Skeletal muscle tissue (tissue), 4 donors: ENCODE data around the gene HEATR1. TPM values are rescaled to one million over a fixed set of nuclear protein-coding genes. Genes with fewer than 3 reads are reported as not detected.

Experiments used
- H3K27ac ChIP-seq: one replicate; pipeline ENCODE4 v1.7.0; 2013; ENCODE audit warnings: mild to moderate bottlenecking, low read depth, low read length, inconsistent platforms
- H3K27me3 ChIP-seq, 3 donors: one replicate each; pipeline ENCODE4 v1.7.0; 2013; ENCODE audit warnings: low read length in 3 of 3; ENCODE audit not compliant: control insufficient read depth in 3 of 3, insufficient read depth in 3 of 3
- H3K36me3 ChIP-seq, 3 donors: one replicate each; pipeline ENCODE4 v1.7.0; 2013; ENCODE audit warnings: low read length in 3 of 3; ENCODE audit not compliant: control insufficient read depth in 3 of 3, insufficient read depth in 3 of 3
- H3K4me1 ChIP-seq, 3 donors: one replicate each; pipeline ENCODE4 v1.7.0; 2013; ENCODE audit warnings: low read length in 3 of 3, mild to moderate bottlenecking in 3 of 3; ENCODE audit not compliant: control insufficient read depth in 3 of 3, insufficient read depth in 3 of 3
- H3K4me3 ChIP-seq, 3 donors: one replicate each; pipeline ENCODE4 v1.7.0; 2013; ENCODE audit warnings: low read length in 3 of 3
- H3K9ac ChIP-seq, 3 donors: one replicate each; pipeline ENCODE4 v1.7.0; 2013; ENCODE audit warnings: low read length in 3 of 3, mild to moderate bottlenecking in 3 of 3, moderate library complexity in 2 of 3, low read depth in 1 of 3
- H3K9me3 ChIP-seq, 3 donors: one replicate each; pipeline ENCODE4 v1.7.0; 2013; ENCODE audit warnings: low read length in 3 of 3; ENCODE audit not compliant: control insufficient read depth in 3 of 3
- total RNA-seq: library from RNA; depleted of rRNA; stranded (reverse); fragments of >200 nt; gene quantifications from one replicate; pipeline ENCODE4 v1.2.3, GENCODE V29; 2014
- donor health status: Osteomylitis.

Gene HEATR1
- total RNA-seq, 1 donor from 2014 or later: 34.4 TPM

DNA sequence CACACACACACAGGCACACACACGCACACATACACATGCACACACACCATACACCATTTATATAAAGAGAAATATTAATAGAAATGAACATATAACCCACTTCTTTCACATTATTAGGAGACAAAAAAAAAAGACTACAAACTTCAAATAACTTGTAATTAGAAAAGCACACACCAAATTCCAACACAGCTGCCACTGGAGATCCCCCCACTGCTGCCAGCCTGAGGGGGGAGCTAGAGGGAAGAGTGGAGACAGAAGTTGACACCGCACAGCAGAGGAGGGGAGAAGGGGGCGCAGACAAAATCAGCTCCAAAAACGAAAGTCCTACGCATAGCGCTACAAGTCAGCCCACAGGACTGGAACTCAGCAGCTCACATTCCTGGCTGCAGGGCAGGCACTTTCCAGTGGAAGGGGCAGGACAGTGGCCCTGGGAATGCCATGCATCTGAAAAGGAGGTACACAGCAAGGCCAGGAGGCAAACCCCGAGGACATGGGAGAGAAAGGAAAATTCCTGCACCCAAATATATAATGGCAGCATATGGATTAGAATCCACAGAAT, 44.0 kb downstream of the HEATR1 start:
- Histone ChIP-seq H3K9ac (no peak overlapping the region), H3K36me3 (peaks cover 40 to 87% (median 62%) of the 10 kb centered on the region in 3 donors)

DNA sequence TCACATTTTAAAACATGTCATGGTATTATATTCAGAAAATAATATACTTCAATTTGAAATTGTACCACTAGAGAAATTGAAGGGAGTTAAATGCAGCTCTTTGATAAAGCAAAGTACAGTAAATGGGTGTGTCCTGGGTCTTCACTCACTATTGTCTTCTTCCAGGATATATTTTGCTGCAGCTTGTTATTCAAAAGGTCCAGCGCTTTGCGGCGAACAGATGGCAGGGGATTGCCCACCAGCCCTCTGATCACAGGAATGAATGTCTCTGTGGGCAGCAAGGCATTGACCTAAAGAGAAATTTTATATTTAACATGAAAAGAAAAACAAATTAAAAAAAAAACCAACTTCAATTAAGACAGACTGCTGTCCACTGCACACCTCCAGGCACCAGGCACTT, 45.5 kb downstream of the HEATR1 start:
- H3K9me3 ChIP-seq: no peaks in the 10 kb centered on the region
- H3K27me3 ChIP-seq: no peaks in the 10 kb centered on the region
- H3K27ac ChIP-seq: no peak overlapping the region
- no peak overlapping the region for H3K9ac ChIP-seq
- no peaks in the 10 kb centered on the region for H3K4me1 ChIP-seq
- H3K4me3 ChIP-seq: no peak overlapping the region
- H3K36me3 ChIP-seq: peaks cover 34 to 84% (median 60%) of the 10 kb centered on the region in 3 donors

More for the DNA sequence above, 44.0 kb downstream of the HEATR1 start:
- Histone ChIP-seq H3K27ac (no peak overlapping the region), H3K27me3 (no peaks in the 10 kb centered on the region), H3K4me3 (no peak overlapping the region), H3K9me3 (no peaks in the 10 kb centered on the region), H3K4me1 (no peaks in the 10 kb centered on the region)

DNA sequence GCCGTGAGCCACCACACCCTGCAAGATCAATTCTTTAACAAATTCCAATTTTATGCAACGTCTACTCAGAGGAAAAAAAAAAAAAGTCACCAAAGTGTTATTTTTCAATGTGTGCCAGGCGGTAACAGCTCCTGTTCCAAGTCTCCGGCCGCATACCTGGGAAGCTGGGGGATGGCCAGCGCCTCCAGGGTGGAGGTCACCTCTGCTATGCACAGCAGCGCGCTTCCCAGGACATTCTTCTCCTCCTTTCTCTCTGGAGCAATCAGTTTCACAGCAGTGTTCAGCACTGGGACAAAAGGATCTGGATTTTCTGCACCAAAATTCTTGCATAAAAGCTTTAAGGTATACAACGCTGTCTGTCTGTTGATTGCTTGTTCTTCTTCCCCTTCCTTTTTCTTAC, 46.2 kb downstream of the HEATR1 start:
- Histone ChIP-seq H3K4me3 (no peak overlapping the region), H3K9me3 (no peaks in the 10 kb centered on the region), H3K4me1 (no peaks in the 10 kb centered on the region), H3K9ac (no peak overlapping the region), H3K27ac (no peak overlapping the region), H3K36me3 (peaks cover 38 to 83% (median 64%) of the 10 kb centered on the region in 3 donors), H3K27me3 (no peaks in the 10 kb centered on the region)

DNA sequence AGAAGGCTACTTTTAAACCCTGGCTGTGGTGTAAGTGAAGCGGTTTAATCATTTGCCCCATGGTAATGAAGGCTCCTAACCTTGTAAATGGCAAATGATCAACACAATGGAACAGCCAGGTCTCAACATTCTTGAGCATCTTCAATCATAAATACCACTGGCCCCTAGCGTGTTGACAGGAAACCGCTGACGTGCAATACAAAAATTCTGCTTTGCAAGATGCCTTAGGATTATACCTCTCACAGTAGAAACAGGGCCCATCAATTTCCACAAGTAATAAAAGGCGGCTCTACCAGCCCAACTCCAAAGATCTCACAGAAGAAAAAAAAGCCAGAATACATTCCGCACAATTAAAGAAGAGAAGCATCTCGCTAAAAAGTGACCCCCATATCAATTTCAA, 47.7 kb downstream of the HEATR1 start:
- no peak overlapping the region for H3K9ac ChIP-seq
- no peak overlapping the region for H3K4me3 ChIP-seq
- H3K9me3 ChIP-seq: no peaks in the 10 kb centered on the region
- H3K4me1 ChIP-seq: no peaks in the 10 kb centered on the region
- peaks cover 48 to 82% (median 72%) of the 10 kb centered on the region in 3 donors for H3K36me3 ChIP-seq
- no peaks in the 10 kb centered on the region for H3K27me3 ChIP-seq
- H3K27ac ChIP-seq: no peak overlapping the region

DNA sequence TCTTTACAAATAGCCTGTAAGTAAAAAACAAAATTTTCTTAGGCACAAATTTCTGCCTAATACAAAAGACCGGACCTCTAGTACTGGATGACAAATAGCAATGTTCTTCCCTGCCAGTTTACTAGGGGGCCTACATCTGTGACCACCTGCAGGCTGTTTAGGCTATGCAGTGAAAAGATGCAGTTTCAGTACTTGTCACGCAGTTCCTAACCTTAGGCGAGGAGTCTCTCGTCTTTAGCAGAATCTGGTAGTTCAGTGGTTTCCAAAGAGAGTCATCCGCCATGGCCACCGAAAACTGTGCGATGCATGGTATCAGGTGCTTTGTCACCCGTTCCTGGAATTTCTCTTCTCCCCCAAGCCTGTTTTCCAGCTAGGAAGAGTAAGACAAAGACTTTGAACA, 50.9 kb downstream of the HEATR1 start:
- no peak overlapping the region for H3K9ac ChIP-seq
- H3K4me3 ChIP-seq: no peak overlapping the region
- no peak overlapping the region for H3K27ac ChIP-seq
- H3K4me1 ChIP-seq: no peaks in the 10 kb centered on the region
- peaks cover 62 to 84% (median 83%) of the 10 kb centered on the region in 3 donors for H3K36me3 ChIP-seq
- no peaks in the 10 kb centered on the region for H3K27me3 ChIP-seq
- no peaks in the 10 kb centered on the region for H3K9me3 ChIP-seq

DNA sequence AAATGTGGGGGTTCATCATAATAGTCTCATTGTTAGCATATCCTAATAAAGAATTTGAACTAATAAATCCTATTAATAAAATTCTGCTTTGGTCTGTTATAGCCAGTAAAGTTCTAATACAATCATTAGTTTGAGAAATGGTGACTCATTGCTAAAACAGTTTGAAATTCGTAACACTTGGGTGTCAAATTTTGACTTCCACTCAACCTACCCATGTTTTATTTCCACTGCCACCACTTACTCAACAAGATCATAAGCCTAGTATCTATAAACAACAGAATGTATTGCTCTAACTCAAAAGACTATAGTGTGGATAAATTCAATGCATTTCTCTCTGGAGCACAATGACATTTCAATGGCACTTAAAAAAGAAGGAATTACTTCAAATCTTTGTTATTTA, 51.4 kb downstream of the HEATR1 start:
- Histone ChIP-seq H3K4me1 (no peaks in the 10 kb centered on the region), H3K4me3 (no peak overlapping the region), H3K27ac (no peak overlapping the region), H3K36me3 (peaks cover 62 to 84% (median 83%) of the 10 kb centered on the region in 3 donors), H3K27me3 (no peaks in the 10 kb centered on the region), H3K9ac (no peak overlapping the region), H3K9me3 (no peaks in the 10 kb centered on the region)

DNA sequence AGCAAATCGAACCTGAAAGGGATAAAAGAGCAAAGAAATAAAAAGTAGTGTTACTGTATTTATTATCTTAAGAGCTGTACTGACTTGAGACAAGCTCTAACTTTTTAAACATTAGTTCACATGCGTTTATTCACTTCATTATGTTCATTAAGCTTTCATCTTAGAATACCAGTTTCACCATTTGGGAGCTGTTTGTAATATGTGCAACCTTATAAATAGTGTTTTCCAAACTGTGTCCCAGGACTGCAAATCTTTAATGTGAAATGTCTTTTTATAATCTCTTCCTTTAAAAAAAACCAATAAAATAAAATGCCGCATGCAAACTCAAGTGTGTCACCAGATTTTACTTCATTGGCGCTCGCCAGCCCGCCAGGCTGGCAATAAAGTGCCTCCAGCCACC, 52.2 kb downstream of the HEATR1 start:
- Histone ChIP-seq H3K27me3 (no peaks in the 10 kb centered on the region), H3K36me3 (peaks cover 67 to 85% (median 83%) of the 10 kb centered on the region in 3 donors), H3K9me3 (no peaks in the 10 kb centered on the region), H3K4me1 (no peaks in the 10 kb centered on the region), H3K27ac (no peak overlapping the region), H3K9ac (no peak overlapping the region), H3K4me3 (no peak overlapping the region)

DNA sequence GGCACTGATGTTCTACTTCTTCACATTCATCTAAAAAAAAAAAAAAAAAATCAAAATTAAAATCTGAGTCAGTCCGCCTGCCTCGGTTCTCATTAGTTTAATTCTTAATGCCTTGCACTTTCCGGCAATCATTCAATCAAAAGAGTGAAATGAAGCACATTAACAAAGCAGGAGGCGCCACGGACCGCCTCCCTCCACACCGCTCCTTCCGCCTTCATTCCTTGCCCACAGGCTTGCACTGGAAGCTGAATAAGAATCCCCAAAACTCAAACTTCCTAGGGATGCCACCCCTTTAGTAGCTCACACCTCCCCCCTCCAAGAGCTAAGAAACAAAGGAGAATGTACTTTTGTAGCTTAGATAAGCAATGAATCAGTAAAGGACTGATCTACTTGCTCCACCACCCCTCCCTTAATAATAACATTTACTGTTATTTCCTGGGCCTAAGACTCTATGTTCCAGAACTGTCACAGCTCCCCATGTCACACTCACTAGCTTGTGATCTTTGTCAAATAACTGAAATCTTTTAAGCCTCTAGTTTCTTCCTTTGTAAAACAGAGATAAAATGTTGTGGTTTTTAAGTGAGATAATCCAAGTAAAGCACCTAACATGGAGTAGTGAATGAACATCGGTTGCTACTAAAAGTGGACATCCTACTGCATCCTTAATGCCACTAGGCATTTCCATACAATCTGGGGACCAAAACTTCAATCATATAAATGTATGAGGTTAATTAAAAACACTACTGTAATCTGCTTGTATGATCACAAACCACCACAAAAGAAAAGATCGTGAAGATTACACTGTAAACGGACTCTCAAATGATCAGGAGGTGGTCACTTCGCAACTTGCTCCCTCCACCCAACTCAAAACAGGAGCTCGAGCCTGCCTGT, 53.1 kb downstream of the HEATR1 start:
- H3K36me3 ChIP-seq: peaks cover 61 to 83% (median 80%) of the 10 kb centered on the region in 3 donors
- no peaks in the 10 kb centered on the region for H3K27me3 ChIP-seq
- no peak overlapping the region for H3K9ac ChIP-seq
- H3K4me1 ChIP-seq: no peaks in the 10 kb centered on the region
- no peak overlapping the region for H3K4me3 ChIP-seq
- H3K9me3 ChIP-seq: no peaks in the 10 kb centered on the region
- H3K27ac ChIP-seq: no peak overlapping the region

DNA sequence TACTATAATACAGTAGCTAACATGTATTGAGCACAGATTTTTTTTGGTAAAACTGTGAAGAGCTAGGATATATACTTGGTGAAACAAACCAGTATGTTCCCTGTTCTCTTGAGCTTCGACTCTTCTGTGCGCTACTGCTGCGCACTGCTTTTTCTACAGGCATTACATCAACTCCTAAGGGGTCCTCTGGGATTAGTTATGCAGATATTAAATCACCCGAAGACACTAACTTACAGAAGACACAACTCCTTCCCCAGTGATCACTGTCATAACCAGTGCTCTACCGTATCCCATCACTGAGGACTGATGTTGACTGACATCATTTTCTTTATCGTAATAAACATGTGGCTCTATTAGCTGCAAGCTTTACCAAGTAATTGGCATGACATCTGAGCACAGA, 55.9 kb downstream of the HEATR1 start:
- Histone ChIP-seq H3K9ac (no peak overlapping the region), H3K9me3 (no peaks in the 10 kb centered on the region), H3K27ac (no peak overlapping the region), H3K36me3 (peaks cover 62 to 87% (median 84%) of the 10 kb centered on the region in 3 donors), H3K27me3 (no peaks in the 10 kb centered on the region), H3K4me1 (no peaks in the 10 kb centered on the region), H3K4me3 (no peak overlapping the region)

DNA sequence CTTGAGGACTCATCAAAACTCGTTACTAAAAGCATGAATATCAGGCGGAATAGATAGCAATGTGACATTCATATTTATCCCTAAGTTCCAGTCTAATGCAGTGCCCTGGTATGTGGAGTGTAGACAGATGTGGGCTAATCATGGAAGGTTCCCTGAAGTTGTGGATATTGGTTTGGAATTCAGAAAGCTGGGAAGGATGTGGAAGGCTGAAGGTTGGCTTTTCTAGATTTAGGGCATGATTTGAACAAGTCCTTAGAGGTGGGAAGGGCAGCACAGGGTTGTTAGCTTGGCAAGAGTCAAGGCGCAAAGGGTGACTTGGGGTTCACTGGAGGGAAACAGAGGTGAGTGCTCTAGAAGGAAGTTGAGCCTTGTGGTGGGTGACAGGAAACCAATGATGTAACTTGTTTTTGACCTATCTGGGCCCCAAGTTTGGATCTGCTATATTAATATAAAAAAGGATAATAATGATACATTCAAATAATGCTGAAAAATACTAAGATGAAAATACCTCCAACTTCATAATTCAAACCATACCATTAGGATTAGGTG, 58.6 kb downstream of the HEATR1 start:
- Histone ChIP-seq H3K9me3 (no peaks in the 10 kb centered on the region), H3K27me3 (no peaks in the 10 kb centered on the region), H3K36me3 (peaks cover 53 to 88% (median 80%) of the 10 kb centered on the region in 3 donors), H3K4me3 (no peak overlapping the region), H3K9ac (no peak overlapping the region), H3K27ac (no peak overlapping the region), H3K4me1 (no peaks in the 10 kb centered on the region)
